HG02623 (cell line): ENCODE data around the gene RSPO1.
"Not testable (repeated sequence)": the region's sequence is repeated elsewhere in the genome, so short reads cannot be mapped to it uniquely, and the experiment has no call there.

Experiments
- ATAC-seq: cut with Tn5 transposase; IDR thresholded peaks from one replicate; pipeline ENCODE4 v1.9.1; 2021; ENCODE audit warnings: moderate library complexity; ENCODE audit not compliant: unreplicated experiment

The RSPO1 gene

GRCh38 chr1:37622131-37622530 lies 12.6 kb downstream of the RSPO1 start:
- ATAC-seq = no peak

DNA sequence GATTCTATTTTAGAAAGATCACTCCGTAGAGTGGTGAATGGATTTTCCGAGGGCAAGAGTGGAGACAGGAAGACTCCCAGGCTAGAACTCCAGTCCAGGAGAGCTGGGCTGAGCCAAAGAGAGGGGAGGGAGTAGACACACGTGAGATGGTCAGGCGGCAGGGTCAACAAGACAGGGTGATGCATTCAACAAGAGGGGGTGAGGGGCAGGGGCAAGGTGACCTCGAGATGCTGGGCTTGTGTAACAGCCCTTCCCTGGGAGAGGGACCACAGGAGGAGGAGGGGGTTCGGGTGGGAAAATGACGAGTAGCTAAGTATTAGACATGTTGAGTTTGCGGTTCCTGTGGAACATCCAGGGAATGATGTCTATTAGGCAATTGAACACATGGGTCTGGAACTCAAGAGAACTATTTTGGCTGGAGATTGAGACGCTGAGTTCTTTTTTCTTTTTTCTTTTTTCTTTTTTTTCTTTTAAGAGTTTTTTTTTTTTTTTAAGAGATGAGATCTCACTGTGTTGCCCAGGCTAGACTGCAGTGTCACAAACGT lies 13.3 kb downstream of the RSPO1 start:
- ATAC-seq = no peak

DNA sequence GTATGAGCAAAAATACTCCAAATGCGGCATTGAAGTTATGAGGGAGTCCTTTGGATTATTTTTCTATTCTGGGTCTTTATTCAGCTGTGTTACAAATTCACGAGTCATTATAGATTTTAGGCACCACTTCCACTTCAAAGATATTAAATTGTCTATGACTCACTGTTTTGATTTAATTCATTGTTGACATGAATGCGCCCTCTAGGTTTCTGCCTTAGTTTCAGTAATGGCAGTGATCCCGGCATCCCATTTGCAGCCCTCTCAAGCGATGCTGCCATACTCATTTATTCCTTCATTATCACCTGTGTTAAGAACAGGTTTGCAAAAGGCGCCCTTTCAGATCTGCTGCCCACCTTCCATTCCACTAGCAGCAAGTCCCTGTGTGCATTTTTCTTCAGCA lies 14.0 kb downstream of the RSPO1 start:
- ATAC-seq = no peak

- ATAC-seq = no peak
Measured at GRCh38 chr1:37616330-37616729, 18.4 kb downstream of the RSPO1 start.

DNA sequence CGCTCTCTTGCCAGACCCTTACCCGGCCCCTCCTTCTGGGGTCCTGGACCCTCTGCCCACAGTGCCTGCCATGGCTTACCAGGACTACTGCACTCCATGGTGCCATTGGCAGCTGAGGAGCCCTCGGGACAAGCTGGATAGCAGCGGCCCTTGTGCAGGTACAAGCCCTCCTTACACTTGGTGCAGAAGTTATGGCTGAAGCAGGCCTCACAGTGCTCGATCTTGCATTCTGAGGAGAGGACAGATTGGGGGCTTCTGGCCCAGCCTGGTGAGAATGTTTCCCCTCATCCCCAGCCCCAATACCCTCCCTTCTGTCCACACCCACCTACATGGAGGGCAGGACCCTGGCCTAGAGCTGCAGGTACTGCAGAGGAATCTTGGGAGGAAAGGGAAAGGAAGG lies 20.6 kb downstream of the RSPO1 start:
- ATAC-seq = no peak

DNA sequence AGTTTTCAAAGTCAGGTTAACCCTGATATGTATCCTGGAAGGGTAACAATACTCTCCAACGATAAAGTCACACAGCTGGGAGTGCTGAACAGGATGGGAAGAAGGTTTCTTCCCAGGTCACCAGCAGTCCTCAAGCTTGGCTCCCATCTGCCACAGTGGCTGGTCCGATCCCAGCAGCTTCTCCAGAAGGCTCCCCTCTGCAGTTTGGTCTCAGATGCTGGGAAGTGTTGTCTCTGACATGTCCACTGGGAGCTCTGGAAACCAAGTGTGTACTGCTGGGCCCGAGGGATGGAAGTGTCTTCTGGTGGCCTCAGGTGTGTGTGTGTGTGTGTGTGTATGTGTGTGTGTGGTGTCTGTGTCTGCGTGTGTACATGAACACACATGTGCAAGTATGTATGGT lies 22.5 kb downstream of the RSPO1 start:
- ATAC-seq = no peak

DNA sequence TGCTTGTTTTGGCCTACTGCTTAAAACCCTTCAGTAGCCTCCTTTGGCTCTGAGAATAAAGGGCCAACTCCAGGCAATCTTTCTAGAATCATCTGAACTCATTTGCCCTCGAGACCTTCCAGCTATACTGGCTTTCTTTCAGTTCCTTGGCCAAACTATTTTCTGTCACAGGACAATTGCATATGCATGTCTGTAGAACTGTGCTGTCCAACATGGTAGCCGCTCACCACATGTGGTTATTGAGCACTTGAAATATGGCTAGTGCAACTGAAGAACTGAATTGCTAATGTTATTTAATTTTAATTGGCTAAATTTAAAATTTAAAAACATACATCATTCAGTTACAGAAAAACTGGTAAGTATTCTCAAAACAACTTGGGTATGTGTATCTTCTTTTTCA lies 24.7 kb downstream of the RSPO1 start:
- no peak for ATAC-seq

DNA sequence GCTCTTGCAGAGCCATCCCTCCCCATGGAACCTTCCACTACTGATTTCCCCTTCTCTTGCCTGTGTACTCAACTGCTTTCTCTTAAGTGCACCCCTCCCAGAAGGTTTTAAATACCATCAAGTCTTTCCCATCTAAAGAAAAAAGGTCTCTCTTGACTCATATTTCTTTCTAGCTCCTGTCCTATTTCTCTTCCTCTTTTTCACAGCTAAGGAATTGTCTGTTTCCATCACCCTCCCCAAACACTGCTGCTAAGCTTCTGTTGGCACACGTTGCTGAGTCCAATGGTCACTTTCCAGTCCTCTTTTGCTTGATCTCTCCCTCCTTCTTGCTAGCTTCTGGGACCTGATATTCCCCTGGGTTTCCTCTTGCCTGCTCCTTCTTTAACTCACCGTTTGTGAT lies 25.7 kb downstream of the RSPO1 start:
- no peak for ATAC-seq

DNA sequence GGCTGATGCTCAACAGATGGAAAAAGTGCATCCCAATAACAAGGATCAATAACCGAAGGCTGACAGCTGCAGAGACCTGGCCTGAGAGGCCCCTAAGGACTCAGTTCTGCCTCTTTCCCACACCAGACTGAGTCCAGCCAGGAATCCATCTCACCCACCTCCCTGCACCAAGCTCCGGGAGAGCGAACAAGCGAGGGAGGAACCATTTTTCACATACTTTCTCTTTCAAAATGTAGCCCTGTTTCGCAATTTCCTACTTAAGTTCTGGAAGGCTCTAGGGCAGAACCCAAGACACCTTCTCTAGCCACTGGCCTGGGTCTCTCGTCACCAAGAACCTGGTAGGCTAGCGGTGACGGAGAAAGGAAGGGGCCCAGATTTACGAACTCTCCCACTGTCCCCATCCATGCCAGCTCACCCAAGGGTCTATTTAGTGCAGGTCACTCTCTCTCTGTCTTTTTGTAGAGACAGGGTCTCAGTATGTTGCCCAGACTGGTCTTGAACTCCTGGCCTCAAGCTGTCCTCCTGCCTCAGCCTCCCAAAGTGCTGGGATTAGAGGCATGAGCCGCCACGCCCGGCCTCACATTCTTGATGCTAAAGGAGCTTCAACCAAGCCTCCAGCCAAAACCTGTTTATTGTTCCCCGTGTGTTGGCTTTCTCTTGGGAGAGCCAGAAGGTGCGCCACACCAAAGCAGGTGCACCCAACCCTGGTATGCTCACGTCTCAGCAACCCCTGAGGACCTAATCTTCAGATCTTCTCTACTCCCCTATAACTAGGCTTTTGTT lies 28.0 kb downstream of the RSPO1 start:
- ATAC-seq = no peak

DNA sequence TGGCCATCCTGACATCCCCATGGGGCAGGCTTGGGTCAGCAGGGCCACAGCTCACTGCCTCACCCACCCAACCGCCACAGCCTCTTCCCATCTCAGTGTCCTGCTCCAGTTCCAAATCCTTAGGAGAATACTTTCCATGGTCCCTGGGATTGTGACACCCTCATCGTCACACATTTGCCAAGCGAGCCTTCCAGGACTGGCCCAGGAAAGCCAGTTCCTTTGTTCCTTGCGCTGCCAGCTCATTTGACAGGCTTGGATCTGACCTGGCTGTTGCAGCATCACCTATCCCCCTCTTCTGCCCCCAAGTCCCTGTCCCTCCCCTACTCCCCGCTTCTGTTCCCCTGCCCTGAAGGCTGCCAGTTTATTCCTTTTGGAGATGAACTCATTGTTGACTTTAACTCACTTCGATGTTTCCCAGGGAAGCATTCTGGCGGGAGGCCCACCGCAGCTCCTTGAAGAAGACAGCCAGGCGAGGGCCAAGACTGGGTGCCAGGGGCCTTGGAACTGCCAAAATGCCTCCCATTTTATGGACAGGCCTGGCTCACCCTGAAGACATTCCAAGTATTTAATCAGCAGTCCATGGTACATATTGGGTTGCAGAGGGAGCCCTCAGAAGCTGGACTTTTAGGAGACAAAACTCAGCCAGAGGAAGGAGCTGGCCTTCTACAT lies 28.8 kb downstream of the RSPO1 start:
- no peak for ATAC-seq

DNA sequence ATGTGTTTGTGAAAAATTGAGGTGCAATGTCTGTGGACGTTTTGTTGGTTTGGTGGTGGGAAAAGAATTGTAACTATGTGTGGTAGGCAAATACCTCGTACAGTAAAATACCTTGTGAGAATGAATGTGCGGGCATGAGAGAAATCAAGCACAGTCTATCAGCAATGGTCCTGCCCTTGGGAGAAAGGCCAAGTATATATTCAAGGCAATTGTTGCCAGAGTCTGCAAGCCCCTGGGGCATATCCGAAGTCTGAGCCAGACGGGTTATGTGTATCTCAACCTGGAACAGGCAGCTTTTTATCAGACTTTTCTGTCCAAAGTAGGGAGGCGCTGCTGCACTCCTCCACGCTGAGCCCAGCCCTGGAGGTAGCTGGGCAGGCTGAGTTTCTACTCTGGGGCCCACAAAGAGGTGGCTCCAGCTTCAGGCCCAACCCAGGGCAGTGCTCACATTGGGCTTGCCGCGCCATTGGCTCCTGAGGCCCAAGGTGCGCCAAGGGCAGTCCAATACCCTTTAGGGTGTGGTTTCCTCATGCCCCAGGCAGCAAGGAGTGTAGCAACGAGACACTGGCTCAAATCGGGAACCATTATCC lies 29.5 kb downstream of the RSPO1 start:
- ATAC-seq = no peak

GRCh38 chr1:37602750-37603694 lies 31.7 kb downstream of the RSPO1 start:
- no peak for ATAC-seq

- ATAC-seq = no peak
Measured at GRCh38 chr1:37601441-37601840, 33.3 kb downstream of the RSPO1 start.

DNA sequence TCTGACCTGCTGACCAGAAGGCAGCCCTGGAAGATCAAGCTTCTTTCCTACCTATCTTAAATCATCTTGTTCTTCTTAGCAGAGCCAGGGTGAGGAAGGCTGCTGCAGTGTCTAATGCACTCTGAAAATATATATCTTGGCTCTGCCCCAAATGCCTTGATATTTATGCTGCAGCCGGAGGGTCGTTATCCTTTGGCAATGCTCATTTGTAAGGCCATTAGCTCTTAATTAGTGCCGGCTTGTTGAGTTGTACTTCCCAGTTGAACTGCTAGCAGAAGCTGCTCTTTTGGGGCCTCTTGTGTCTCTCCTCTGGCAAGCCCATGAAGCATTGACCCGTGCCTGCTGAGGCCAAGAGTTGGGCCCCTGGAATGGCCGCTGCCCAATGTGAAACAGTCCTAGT lies 34.8 kb downstream of the RSPO1 start:
- no peak for ATAC-seq

- no peak for ATAC-seq
Measured at GRCh38 chr1:37596182-37596667, 38.5 kb downstream of the RSPO1 start.

- peak; percentile 98 for ATAC-seq
Measured at GRCh38 chr1:37595440-37596181, 39.1 kb downstream of the RSPO1 start, which contains the start of gene GNL2. GNL2 (minus strand) TSS chr1:37595937; CDS start chr1:37595822, 115 bp downstream.

GRCh38 chr1:37593726-37594125 lies 41.0 kb downstream of the RSPO1 start:
- no peak for ATAC-seq

DNA sequence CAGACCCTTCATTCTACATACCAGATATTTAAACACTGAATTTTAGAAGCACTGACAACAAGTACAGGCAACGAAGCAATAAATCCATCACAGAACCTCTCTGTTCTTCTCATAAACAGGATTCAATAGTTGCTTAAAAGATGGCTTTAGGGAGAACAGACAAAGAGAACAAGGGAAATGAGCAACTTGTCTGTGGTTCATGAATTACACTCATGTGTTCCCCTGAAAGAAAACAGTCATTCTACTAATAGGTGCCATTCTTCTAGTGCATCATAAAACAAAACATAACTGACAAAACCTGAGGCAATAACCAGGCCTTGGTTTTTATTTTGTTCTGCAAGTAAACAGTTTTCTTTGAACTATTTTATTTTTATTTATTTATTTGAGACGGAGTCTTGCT lies 45.8 kb downstream of the RSPO1 start:
- ATAC-seq = no peak

- ATAC-seq = not testable (repeated sequence)
Measured at GRCh38 chr1:37584544-37584943, 50.1 kb downstream of the RSPO1 start.

GRCh38 chr1:37575692-37576091 lies 59.0 kb downstream of the RSPO1 start:
- ATAC-seq = no peak
